Naive thymus-derived CD4-positive, alpha-beta T cell (primary cell): ENCODE data around the gene IGFN1. TPM values are rescaled to one million over a fixed set of nuclear protein-coding genes. Genes with fewer than 3 reads are reported as not detected.

Experiments
- ATAC-seq: fragments of 150-1000 bp; cut with Tn5 transposase; 2 replicates; pipeline ENCODE4 v1.10.0; 2021; ENCODE audit warnings: mild to moderate bottlenecking, moderate library complexity
- CTCF ChIA-PET: fragments of 350-600 bp; sonication (Branson Sonifier 250); formaldehyde crosslinking; loops from one replicate; lab custom pipeline; 2021; ENCODE audit warnings: antibody characterized with exemption; lab: Charles Lee
- POLR2A ChIA-PET: fragments of 350-600 bp; sonication (Branson Sonifier 250); formaldehyde crosslinking; loops from one replicate; lab custom pipeline; 2021; ENCODE audit warnings: antibody characterized with exemption, inconsistent platforms; lab: Charles Lee
- DNase-seq, 9 donors: peaks; one replicate each; pipeline versions ENCODE4 v3.0.0 to v3.0.0-alpha.2; 2020 to 2022; ENCODE audit warnings: mixed read lengths in 1 of 9
- H3K27ac ChIP-seq: one replicate; pipeline ENCODE4 v1.7.0; 2013; ENCODE audit warnings: mild to moderate bottlenecking, low read depth, low read length, moderate library complexity
- H3K27me3 ChIP-seq, 2 donors: one replicate each; pipeline ENCODE4 v1.7.0; 2013; ENCODE audit warnings: low read length in 2 of 2, mild to moderate bottlenecking in 2 of 2, moderate library complexity in 2 of 2; ENCODE audit not compliant: control insufficient read depth in 2 of 2, insufficient read depth in 2 of 2
- H3K36me3 ChIP-seq, 3 experiments: 1 replicate in 2 of 3; 2 replicates in 1 of 3; pipeline ENCODE4 v1.7.0; 2013; ENCODE audit warnings: low read length in 3 of 3, mild to moderate bottlenecking in 3 of 3, moderate library complexity in 1 of 3; ENCODE audit not compliant: insufficient read depth in 3 of 3, control insufficient read depth in 2 of 3
- H3K4me1 ChIP-seq, 2 donors: one replicate each; pipeline ENCODE4 v1.7.0; 2013; ENCODE audit warnings: low read length in 2 of 2, mild to moderate bottlenecking in 2 of 2, moderate library complexity in 1 of 2; ENCODE audit not compliant: control insufficient read depth in 2 of 2, insufficient read depth in 2 of 2
- H3K4me3 ChIP-seq: 2 replicates; pipeline ENCODE4 v1.7.0; 2013; ENCODE audit warnings: mild to moderate bottlenecking, low read length
- H3K9me3 ChIP-seq, 3 experiments: 1 replicate in 2 of 3; 2 replicates in 1 of 3; pipeline ENCODE4 v1.7.0; 2013; ENCODE audit warnings: low read length in 3 of 3; ENCODE audit not compliant: control insufficient read depth in 2 of 3
- H3K27ac Mint-ChIP-seq, 9 donors: one replicate each; pipeline ENCODE4 v1.8.0; 2020 to 2022; ENCODE audit warnings: mixed read lengths in 9 of 9, mild to moderate bottlenecking in 8 of 9, moderate library complexity in 5 of 9, inconsistent platforms in 2 of 9
- H3K27me3 Mint-ChIP-seq, 5 donors: one replicate each; pipeline ENCODE4 v1.8.0; 2021 to 2022; ENCODE audit warnings: mixed read lengths in 5 of 5, mild to moderate bottlenecking in 1 of 5
- H3K36me3 Mint-ChIP-seq, 5 donors: one replicate each; pipeline ENCODE4 v1.8.0; 2020 to 2022; ENCODE audit warnings: mixed read lengths in 5 of 5, mild to moderate bottlenecking in 3 of 5, inconsistent platforms in 1 of 5
- H3K4me1 Mint-ChIP-seq, 7 donors: one replicate each; pipeline ENCODE4 v1.8.0; 2020 to 2022; ENCODE audit warnings: mixed read lengths in 7 of 7, mild to moderate bottlenecking in 3 of 7, inconsistent platforms in 1 of 7
- H3K4me3 Mint-ChIP-seq, 10 donors: one replicate each; pipeline ENCODE4 v1.8.0; 2020 to 2022; ENCODE audit warnings: mild to moderate bottlenecking in 10 of 10, mixed read lengths in 10 of 10, moderate library complexity in 6 of 10, inconsistent platforms in 2 of 10
- H3K9me3 Mint-ChIP-seq, 11 donors: one replicate each; pipeline ENCODE4 v1.8.0; 2020 to 2022; ENCODE audit warnings: mixed read lengths in 11 of 11, mild to moderate bottlenecking in 4 of 11, inconsistent platforms in 1 of 11, moderate library complexity in 1 of 11
- intact Hi-C, 2 donors: fragments of 100-400 bp; cut with micrococcal nuclease; formaldehyde crosslinking; loops; one replicate each; pipeline ENCODE4 v1.15.1; 2023
- polyA plus RNA-seq, 2 donors: library from polyadenylated mRNA; unstranded; fragments of 300-500 nt; fragmentation: Illumina TruSeq; gene quantifications; one replicate each; pipeline ENCODE4 v1.2.3, GENCODE V29; 2021
- total RNA-seq, 6 experiments: library from RNA in 5 of 6; stranded (reverse) in 5 of 6; gene quantifications; 1 replicate in 5 of 6; 2 replicates in 1 of 6; pipeline ENCODE4 v1.2.3 and lab custom pipeline; 2021 to 2026

The IGFN1 gene
- total and polyA plus RNA-seq, 7 experiments from 2014 or later: not detected

DNA sequence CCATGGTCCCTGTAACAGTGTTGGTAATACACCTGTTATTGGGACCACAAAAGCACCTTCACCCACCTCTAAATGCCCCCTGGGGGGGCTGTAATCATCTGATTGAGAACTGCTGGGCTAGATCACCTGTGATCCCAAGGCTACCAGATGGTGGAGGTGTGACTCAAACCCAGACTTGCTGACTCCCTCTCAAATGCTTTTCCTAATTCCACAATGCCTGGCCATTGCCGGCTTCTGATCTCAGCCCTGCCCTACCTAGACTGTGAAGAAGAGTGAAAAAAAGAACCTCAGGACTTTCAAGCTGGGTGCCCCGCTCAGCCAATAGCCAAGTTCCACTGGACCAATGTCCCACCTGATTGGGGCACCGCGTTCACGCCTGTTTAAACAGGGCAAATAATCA lies 45.9 kb upstream of the IGFN1 start:
- ChIA-PET CTCF (no interaction called here), POLR2A (no interaction called here)
- no peaks in the 10 kb centered on the region for H3K9me3 ChIP-seq
- no peak overlapping the region for H3K27ac ChIP-seq
- Mint-ChIP-seq H3K36me3 (peaks cover 3 to 69% (median 24%) of the 10 kb centered on the region in 5 donors), H3K27ac (no peak overlapping the region), H3K4me1 (peaks cover 0 to 4% (median 0%) of the 10 kb centered on the region in 7 donors), H3K27me3 (no peaks in the 10 kb centered on the region), H3K9me3 (no peaks in the 10 kb centered on the region), H3K4me3 (no peak overlapping the region)
- no peaks in the 10 kb centered on the region for H3K4me1 ChIP-seq
- intact Hi-C loops: no loop called here
- no peak for ATAC-seq
- no peak for DNase-seq
- H3K27me3 ChIP-seq: no peaks in the 10 kb centered on the region
- no peak overlapping the region for H3K4me3 ChIP-seq
- H3K36me3 ChIP-seq: peaks cover 0 to 99% (median 12%) of the 10 kb centered on the region in 3 experiments

DNA sequence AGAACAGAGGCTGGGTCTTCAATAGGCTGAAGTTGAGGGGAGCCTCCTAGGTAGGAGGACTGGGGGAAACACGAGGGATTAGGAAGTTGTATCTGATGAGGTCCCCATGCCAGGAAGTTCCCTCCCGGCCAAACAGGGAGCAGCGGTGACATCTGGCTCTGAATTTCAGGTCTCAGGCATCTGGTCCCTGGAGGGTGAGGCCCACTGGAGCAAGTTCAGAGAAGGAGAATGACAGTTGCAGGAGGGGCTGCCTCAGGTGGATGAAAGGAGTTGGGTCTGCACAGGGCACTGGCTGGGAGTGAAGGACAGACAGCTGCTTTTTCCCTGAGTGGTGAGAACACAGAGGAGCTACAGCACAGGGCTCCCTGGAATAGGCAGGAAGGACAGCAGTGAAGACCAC lies 45.5 kb upstream of the IGFN1 start:
- H3K36me3 ChIP-seq: peaks cover 0 to 99% (median 9%) of the 10 kb centered on the region in 3 experiments
- H3K27me3 ChIP-seq: no peaks in the 10 kb centered on the region
- CTCF ChIA-PET: interaction anchor here (1.1 kb wide), 1 partner anchor 31 kb away, joined by 3 read pairs; no protein-coding TSS in a partner anchor
- Mint-ChIP-seq H3K27ac (no peak overlapping the region), H3K36me3 (peaks cover 3 to 65% (median 24%) of the 10 kb centered on the region in 5 donors), H3K4me3 (no peak overlapping the region), H3K9me3 (no peaks in the 10 kb centered on the region), H3K4me1 (peaks cover 0 to 4% (median 0%) of the 10 kb centered on the region in 7 donors), H3K27me3 (no peaks in the 10 kb centered on the region)
- H3K4me1 ChIP-seq: no peaks in the 10 kb centered on the region
- H3K27ac ChIP-seq: no peak overlapping the region
- intact Hi-C loops: no loop called here
- ATAC-seq (no peak), DNase-seq (no peak)
- H3K4me3 ChIP-seq: no peak overlapping the region
- no peaks in the 10 kb centered on the region for H3K9me3 ChIP-seq
- POLR2A ChIA-PET: no interaction called here

DNA sequence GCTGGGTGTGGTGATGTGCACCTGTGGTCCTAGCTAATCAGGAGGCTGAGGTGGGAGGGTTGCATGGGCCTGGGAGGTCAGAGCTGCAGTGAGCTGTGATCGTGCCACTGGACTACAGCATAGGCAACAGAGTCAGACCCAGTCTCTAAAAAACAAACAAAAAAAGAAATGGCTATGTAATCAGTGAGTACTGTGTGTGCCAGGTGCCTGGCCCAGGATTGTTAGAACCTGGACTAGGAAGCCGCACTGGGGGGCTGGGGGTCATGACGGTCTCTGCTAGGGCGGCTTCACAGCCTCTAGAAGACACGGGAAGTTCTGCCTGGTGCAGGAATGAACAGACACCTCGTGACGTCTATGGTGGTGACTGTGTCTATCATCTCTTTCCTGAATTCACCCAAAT lies 44.8 kb upstream of the IGFN1 start:
- Mint-ChIP-seq H3K4me3 (no peak overlapping the region), H3K36me3 (peaks cover 3 to 65% (median 26%) of the 10 kb centered on the region in 5 donors), H3K9me3 (no peaks in the 10 kb centered on the region), H3K27me3 (no peaks in the 10 kb centered on the region), H3K27ac (no peak overlapping the region), H3K4me1 (peaks cover 0 to 4% (median under 1%) of the 10 kb centered on the region in 7 donors)
- ATAC-seq: no peak
- peaks cover 0 to 98% (median 9%) of the 10 kb centered on the region in 3 experiments for H3K36me3 ChIP-seq
- no peak overlapping the region for H3K4me3 ChIP-seq
- CTCF ChIA-PET: interaction anchor here (0.7 to 1.1 kb wide), 3 partner anchors 9 to 150 kb away, joined by 3 read pairs; no protein-coding TSS in a partner anchor
- POLR2A ChIA-PET: no interaction called here
- H3K27me3 ChIP-seq: no peaks in the 10 kb centered on the region
- no peaks in the 10 kb centered on the region for H3K9me3 ChIP-seq
- H3K4me1 ChIP-seq: no peaks in the 10 kb centered on the region
- intact Hi-C loops: no loop called here
- DNase-seq: no peak
- no peak overlapping the region for H3K27ac ChIP-seq

DNA sequence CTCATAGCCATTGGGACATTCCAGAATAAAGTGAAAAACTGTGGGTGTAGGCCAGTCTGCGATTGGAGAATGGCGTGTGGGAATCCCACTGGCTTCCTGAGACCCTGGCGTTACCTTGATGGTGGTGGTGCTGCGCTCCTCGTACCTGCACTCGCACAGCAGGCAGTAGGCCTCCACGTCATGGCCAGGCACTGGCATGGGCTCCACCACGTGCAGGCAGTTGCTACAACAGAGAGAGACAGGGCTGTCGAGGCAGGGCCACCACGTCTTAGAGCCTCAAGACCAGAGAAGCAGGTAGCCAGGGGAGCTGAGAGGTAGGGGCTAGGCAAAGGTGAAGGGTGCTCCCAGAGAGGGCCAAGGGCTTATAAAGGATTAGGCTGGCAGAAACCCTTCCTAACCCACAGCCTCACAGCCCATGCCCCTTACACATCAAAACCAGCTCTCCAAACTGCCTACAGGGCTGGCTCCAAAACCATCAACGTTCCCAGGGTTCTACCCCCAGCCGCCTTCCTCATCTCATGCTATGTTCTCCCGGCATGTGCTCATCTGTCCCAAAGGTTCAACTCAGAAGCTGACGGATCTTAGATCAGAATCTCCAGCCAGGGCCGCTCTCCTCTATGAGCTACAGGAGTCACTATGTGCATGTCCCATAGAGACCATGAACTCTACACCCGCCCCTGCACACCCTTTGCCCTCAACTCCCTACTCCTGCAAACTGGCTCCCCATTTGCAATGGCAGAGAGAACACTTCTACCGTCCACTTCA lies 43.8 kb upstream of the IGFN1 start:
- H3K27me3 Mint-ChIP-seq: no peaks in the 10 kb centered on the region
- DNase-seq (no peak), ATAC-seq (no peak)
- peaks cover 0 to 7% (median 4%) of the 10 kb centered on the region in 7 donors for H3K4me1 Mint-ChIP-seq
- no peak overlapping the region for H3K27ac Mint-ChIP-seq
- no peak overlapping the region for H3K4me3 Mint-ChIP-seq
- Histone ChIP-seq H3K27ac (no peak overlapping the region), H3K4me1 (no peaks in the 10 kb centered on the region), H3K27me3 (no peaks in the 10 kb centered on the region), H3K4me3 (no peak overlapping the region), H3K9me3 (no peaks in the 10 kb centered on the region), H3K36me3 (peaks cover 0 to 97% (median 9%) of the 10 kb centered on the region in 3 experiments)
- H3K36me3 Mint-ChIP-seq: peaks cover 3 to 66% (median 31%) of the 10 kb centered on the region in 5 donors
- POLR2A ChIA-PET: no interaction called here
- intact Hi-C loops: no loop called here
- no peaks in the 10 kb centered on the region for H3K9me3 Mint-ChIP-seq
- CTCF ChIA-PET: interaction anchor here (1.1 kb wide), 1 partner anchor 10 kb away, joined by 3 read pairs; no protein-coding TSS in a partner anchor

DNA sequence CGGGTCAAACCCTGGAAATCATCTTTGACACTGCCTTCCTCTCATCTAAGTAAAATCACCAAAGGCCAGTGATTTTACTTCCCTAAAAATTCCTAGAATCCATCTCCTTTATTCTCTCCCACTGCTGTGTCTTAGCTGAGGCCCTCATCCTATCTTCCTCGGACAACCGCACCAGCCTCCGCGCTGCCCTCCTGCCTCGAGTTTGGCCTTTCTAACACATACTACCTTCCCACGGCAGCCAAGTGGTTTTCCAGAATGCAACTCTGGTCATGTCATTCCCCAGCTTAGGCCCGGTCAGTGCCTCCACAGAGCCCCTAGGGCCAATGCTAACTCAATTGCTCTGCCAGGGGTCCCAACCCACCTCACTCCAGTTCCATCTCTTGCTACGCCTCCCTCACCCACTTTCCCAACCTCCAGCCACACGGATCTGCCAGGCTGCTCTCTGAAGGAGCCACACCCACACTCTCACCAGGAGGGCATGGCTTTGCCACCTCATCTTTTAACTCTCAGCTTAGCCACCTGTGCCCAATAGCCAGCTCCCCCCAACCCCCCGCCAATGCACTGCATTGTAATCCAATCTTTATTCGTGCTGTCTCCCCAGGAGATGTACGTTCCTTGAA lies 43.1 kb upstream of the IGFN1 start:
- no peak overlapping the region for H3K4me3 ChIP-seq
- no peak for DNase-seq
- ChIA-PET POLR2A (no interaction called here), CTCF (interaction anchor here (0.6 kb wide), 1 partner anchor 136 kb away, joined by 3 read pairs; no protein-coding TSS in a partner anchor)
- intact Hi-C loops: no loop called here
- Mint-ChIP-seq H3K4me3 (peak overlapping the region in 1 of 10 donors; percentile 16), H3K27me3 (no peaks in the 10 kb centered on the region), H3K4me1 (peaks cover 0 to 12% (median 6%) of the 10 kb centered on the region in 7 donors), H3K36me3 (peaks cover 3 to 59% (median 26%) of the 10 kb centered on the region in 5 donors), H3K9me3 (no peaks in the 10 kb centered on the region), H3K27ac (peak overlapping the region in 1 of 9 donors; percentile 72)
- no peak overlapping the region for H3K27ac ChIP-seq
- H3K9me3 ChIP-seq: no peaks in the 10 kb centered on the region
- H3K27me3 ChIP-seq: no peaks in the 10 kb centered on the region
- H3K36me3 ChIP-seq: peaks cover 0 to 93% (median 9%) of the 10 kb centered on the region in 3 experiments
- ATAC-seq: no peak
- H3K4me1 ChIP-seq: no peaks in the 10 kb centered on the region

DNA sequence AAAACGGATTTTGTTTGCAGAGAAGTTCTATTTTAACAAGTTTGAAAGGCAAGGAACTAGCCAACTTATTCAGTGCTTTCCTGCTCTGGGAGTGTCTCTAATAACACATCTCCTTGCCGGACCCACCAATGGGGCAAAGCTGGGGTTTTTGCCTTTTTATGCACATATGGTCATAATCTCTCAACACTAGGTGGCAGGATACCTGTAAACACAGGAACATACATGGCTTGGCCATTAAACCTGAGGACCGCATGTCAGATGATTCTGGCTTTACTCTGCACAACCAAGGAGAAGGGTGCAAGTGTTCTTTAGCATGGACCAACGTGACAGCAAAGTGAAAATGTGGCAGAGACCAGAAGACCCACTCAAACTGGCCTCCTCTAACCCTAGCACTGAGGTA lies 41.2 kb upstream of the IGFN1 start:
- intact Hi-C loops: loop anchor here in 1 of 2 donors (1.0 kb wide), 1 partner anchor 74 kb away; no protein-coding TSS in a partner anchor
- no peaks in the 10 kb centered on the region for H3K9me3 ChIP-seq
- no peaks in the 10 kb centered on the region for H3K9me3 Mint-ChIP-seq
- no peak overlapping the region for H3K27ac ChIP-seq
- H3K4me1 Mint-ChIP-seq: peaks cover 7 to 27% (median 16%) of the 10 kb centered on the region in 7 donors
- no peaks in the 10 kb centered on the region for H3K27me3 ChIP-seq
- H3K4me3 ChIP-seq: no peak overlapping the region
- no peak overlapping the region for H3K27ac Mint-ChIP-seq
- peaks cover 7 to 8% of the 10 kb centered on the region in 2 donors for H3K4me1 ChIP-seq
- ChIA-PET POLR2A (interaction anchor here (1.4 kb wide), 1 partner anchor 36 kb away, joined by 3 read pairs; no protein-coding TSS in a partner anchor), CTCF (no interaction called here)
- H3K36me3 ChIP-seq: peaks cover 0 to 79% (median 9%) of the 10 kb centered on the region in 3 experiments
- peaks cover 0 to 1% (median 0%) of the 10 kb centered on the region in 5 donors for H3K27me3 Mint-ChIP-seq
- peak in 2 of 9 donors; percentile 5 for DNase-seq
- ATAC-seq: no peak
- H3K4me3 Mint-ChIP-seq: peak overlapping the region in 1 of 10 donors; percentile 1
- peaks cover 3 to 42% (median 10%) of the 10 kb centered on the region in 5 donors for H3K36me3 Mint-ChIP-seq
